ENCODE results near the gene WNK2. TPM values are rescaled to one million over a fixed set of nuclear protein-coding genes. Genes with fewer than 3 reads are reported as not detected.
A peak's percentile ranks its signal among the peaks of the same experiment; 100 is the strongest.

The WNK2 gene
- total and polyA plus RNA-seq, 12 donors = 16.6 to 236 (median 178) TPM

DNA sequence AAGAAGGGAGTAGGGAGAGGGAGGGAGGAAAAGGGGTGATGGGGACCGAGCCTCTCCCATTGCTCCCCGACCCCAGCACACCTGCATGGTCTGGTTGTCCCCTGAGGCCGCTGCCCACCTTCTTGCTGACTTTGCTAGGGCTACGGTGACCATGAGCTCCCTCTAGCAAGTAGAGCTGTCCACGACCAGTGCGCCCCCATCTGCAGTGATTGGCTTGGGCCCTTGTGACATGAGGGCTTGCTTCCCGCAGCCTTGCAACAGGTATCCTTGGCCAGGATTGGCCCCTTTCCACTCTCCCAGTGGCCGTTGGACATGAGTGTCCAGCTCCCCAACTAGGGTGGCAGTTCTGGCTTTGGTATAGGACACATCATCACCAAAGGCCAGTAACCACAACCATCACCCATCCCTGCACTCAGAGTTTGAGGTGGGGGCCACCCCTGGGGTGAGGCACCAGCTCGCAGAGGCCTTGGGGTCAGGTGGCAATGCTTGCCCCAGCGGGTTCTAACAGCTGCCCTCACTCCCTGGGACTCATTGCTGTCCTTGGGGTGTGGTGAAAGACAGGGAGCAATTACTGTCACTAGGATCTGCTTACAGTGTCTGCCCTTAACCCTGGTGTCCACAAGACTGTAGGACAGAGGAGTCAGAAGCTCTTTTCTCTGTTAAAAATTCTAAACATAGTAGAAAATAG lies 32.7 kb upstream of the WNK2 start:
- DNase-seq (no peak), ATAC-seq (no peak)
- peaks cover 0 to 5% (median 0%) of the 10 kb centered on the region in 11 donors for H3K9me3 ChIP-seq
- peak overlapping the region in 1 of 10 donors; percentile 83 for H3K27ac ChIP-seq
- no peaks in the 10 kb centered on the region for H3K36me3 ChIP-seq
- H3K4me1 ChIP-seq = peaks cover 0 to 10% (median 0%) of the 10 kb centered on the region in 9 donors
- TF ChIP-seq, protein P1, sequence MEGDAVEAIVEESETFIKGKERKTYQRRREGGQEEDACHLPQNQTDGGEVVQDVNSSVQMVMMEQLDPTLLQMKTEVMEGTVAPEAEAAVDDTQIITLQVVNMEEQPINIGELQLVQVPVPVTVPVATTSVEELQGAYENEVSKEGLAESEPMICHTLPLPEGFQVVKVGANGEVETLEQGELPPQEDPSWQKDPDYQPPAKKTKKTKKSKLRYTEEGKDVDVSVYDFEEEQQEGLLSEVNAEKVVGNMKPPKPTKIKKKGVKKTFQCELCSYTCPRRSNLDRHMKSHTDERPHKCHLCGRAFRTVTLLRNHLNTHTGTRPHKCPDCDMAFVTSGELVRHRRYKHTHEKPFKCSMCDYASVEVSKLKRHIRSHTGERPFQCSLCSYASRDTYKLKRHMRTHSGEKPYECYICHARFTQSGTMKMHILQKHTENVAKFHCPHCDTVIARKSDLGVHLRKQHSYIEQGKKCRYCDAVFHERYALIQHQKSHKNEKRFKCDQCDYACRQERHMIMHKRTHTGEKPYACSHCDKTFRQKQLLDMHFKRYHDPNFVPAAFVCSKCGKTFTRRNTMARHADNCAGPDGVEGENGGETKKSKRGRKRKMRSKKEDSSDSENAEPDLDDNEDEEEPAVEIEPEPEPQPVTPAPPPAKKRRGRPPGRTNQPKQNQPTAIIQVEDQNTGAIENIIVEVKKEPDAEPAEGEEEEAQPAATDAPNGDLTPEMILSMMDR (IDR thresholded peaks at IDR 0.05) = no peak
- intact Hi-C loops (cut with DNase I) = loop anchor here in 2 of 10 donors (10.0 kb wide), 2 partner anchors 294 to 414 kb away; no protein-coding TSS in a partner anchor
- 85 to 86% methylated on average over 10 of the region's 10 CpGs for WGBS, 2 donors
- H3K27me3 ChIP-seq = no peaks in the 10 kb centered on the region
- no peak overlapping the region for H3K4me3 ChIP-seq

DNA sequence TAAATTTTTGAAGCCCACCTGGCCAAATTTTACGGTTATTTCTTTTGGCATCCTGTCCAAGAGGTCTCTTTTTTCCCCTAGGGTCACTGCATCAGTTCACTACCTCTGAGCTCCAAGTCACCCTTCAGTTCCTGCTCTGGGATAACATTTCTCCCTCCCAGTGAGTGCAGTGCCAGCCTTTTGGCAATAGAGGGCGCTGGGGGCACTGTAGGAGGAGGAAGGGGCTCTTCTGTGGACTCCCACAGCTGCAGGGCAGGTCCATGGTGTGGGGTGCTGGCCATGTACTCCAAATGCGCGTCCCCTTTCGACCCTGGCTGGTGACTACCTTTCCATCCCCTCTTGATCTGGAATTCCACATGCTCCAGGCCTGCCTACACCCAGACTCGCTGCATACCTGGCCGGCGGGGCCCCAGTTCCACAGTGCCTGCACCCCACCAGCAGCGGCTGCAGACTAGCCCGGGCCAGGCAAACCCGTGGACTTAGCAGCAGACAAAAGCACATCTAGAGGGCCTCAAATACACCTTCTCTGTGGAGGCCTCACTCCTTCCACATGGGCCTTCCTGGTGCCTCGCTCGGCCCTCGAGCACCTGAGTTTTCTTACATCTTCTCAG lies 29.5 kb upstream of the WNK2 start:
- Histone ChIP-seq H3K9me3 (no peaks in the 10 kb centered on the region), H3K36me3 (no peaks in the 10 kb centered on the region), H3K27me3 (no peaks in the 10 kb centered on the region), H3K4me3 (no peak overlapping the region), H3K4me1 (peaks cover 0 to 5% (median 0%) of the 10 kb centered on the region in 9 donors), H3K27ac (no peak overlapping the region)
- intact Hi-C loops (cut with DNase I) = loop anchor here in 2 of 10 donors (10.0 kb wide), 2 partner anchors 290 to 410 kb away; no protein-coding TSS in a partner anchor
- TF ChIP-seq, protein P1 (IDR thresholded peaks at IDR 0.05) = peak; percentile 26 to 68 (median 52)
- 76 to 79% methylated on average over 14 of the region's 14 CpGs for WGBS, 2 donors
- DNase-seq (no peak), ATAC-seq (peak in 6 of 8 donors; percentile 19 to 47 (median 36))

DNA sequence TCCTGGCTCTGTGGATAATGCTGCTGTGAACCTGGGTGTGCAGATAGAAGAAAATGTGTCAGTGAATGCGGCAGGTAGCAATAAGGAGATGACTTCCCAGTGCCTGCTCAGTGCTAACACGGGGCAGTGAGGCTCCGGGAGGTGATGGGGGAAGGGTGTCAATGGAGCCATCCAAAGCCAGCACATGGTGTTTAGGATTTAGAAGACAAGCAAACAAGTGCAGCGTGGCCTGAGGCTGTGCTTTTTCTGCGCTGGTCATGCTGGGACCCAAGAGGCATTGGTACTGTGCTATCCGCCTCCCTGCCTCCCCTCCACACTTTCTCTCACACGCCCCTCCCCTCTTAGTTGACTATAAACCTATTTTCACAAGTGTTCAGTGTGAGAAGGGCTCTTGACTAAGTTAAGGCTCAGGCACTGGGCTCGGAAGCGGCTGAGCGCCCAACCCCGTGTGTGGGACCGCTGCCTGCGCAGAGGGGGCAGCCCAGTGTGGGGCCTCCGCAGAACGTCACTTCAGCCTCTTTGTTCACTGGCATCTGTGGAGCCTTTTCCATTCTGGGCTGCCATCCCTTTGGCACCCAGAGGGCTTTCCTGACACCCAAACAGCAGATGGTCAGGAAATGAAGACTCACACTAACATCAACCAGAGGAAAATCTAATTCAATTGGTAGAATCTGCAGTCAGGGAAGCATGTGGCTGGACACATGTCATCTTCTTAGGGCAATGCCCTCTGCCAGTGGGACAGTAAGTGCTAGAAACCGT lies 28.0 kb upstream of the WNK2 start:
- no peak overlapping the region for H3K4me3 ChIP-seq
- intact Hi-C loops (cut with DNase I) = loop anchor here in 3 of 10 donors (5.0 to 10.0 kb wide), 3 partner anchors 151 to 409 kb away; no protein-coding TSS in a partner anchor
- H3K27ac ChIP-seq = no peak overlapping the region
- WGBS, 2 donors = 88 to 91% methylated on average over 16 of the region's 16 CpGs
- H3K27me3 ChIP-seq = no peaks in the 10 kb centered on the region
- no peaks in the 10 kb centered on the region for H3K9me3 ChIP-seq
- ATAC-seq (no peak), DNase-seq (no peak)
- TF ChIP-seq, protein P1 (IDR thresholded peaks at IDR 0.05) = no peak
- no peaks in the 10 kb centered on the region for H3K36me3 ChIP-seq
- peaks cover 0 to 13% (median 7%) of the 10 kb centered on the region in 9 donors for H3K4me1 ChIP-seq

DNA sequence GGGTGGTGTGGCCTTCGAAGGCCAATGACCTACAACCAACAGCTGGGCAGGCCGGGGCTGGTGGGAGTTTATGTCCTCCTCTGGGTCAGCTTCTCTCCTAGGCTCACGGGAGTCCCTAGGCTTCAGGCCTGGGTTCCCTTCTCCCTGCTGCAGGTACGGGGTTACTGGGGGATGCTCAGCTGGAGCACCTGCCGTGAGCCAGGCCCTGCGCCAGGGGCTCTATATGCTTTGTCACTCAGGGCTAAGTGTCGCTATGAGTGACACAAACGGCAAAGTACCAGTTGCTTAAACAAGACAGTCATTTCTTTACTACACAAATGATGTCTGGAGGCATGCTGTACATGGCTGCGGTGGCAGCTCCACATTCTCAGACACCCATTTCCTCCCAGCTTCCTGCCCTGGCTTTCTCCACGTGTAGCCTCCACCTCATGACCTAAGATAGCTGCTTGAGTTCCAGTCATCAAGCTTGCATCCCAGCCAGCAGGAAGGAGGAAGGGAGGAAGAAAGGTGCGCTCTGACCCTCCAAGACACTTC lies 27.4 kb upstream of the WNK2 start:
- intact Hi-C loops (cut with DNase I) = loop anchor here in 3 of 10 donors (5.0 to 10.0 kb wide), 3 partner anchors 151 to 408 kb away; no protein-coding TSS in a partner anchor
- ATAC-seq (no peak), DNase-seq (no peak)
- Histone ChIP-seq H3K27me3 (no peaks in the 10 kb centered on the region), H3K27ac (no peak overlapping the region), H3K9me3 (no peaks in the 10 kb centered on the region), H3K4me1 (peaks cover 0 to 19% (median 8%) of the 10 kb centered on the region in 9 donors), H3K36me3 (no peaks in the 10 kb centered on the region), H3K4me3 (no peak overlapping the region)
- TF ChIP-seq, protein P1 (IDR thresholded peaks at IDR 0.05) = no peak
- 85 to 89% methylated on average over 11 of the region's 11 CpGs for WGBS, 2 donors

Measured in heart right ventricle (tissue), 16 donors.